Astrocyte (in vitro differentiated cells and primary cell): Measurements from ENCODE around the gene DCAF15. TPM values are rescaled to one million over a fixed set of nuclear protein-coding genes. Genes with fewer than 3 reads are reported as not detected.

ENCODE experiments used
- DNase-seq: peaks from one replicate; pipeline ENCODE4 v3.0.0-alpha.2; 2010; ENCODE audit warnings: low read depth
- FAIRE-seq: peaks from 2 replicates; lab custom pipeline; 2011; peaks lifted over from hg19 to GRCh38; lab: Jason Lieb, UNC
- H2AFZ ChIP-seq: 2 replicates; pipeline ENCODE4 v1.6.0; 2012; ENCODE audit warnings: low read depth, low read length, inconsistent platforms
- H3K27ac ChIP-seq: 2 replicates; pipeline ENCODE4 v1.5.1; 2011; ENCODE audit warnings: low read depth, low read length, inconsistent platforms
- H3K27me3 ChIP-seq: 2 replicates; pipeline ENCODE4 v1.6.0; 2011; ENCODE audit warnings: low read length, inconsistent platforms; ENCODE audit not compliant: insufficient read depth
- H3K36me3 ChIP-seq: 2 replicates; pipeline ENCODE4 v1.5.1; 2011; ENCODE audit warnings: low read length, inconsistent platforms; ENCODE audit not compliant: insufficient read depth
- H3K4me1 ChIP-seq: 2 replicates; pipeline ENCODE4 v1.5.1; 2011; ENCODE audit warnings: low read length, inconsistent platforms; ENCODE audit not compliant: insufficient read depth
- H3K4me2 ChIP-seq: 2 replicates; pipeline ENCODE4 v1.6.0; 2012; ENCODE audit warnings: low read length, inconsistent platforms
- H3K4me3 ChIP-seq: 2 replicates; pipeline ENCODE4 v1.5.1; 2011; ENCODE audit warnings: low read depth, mild to moderate bottlenecking, low read length, inconsistent platforms; ENCODE audit not compliant: insufficient read depth
- H3K79me2 ChIP-seq: 2 replicates; pipeline ENCODE4 v1.6.0; 2012; ENCODE audit warnings: mild to moderate bottlenecking, low read length, inconsistent platforms; ENCODE audit not compliant: insufficient read depth
- H3K9ac ChIP-seq: 2 replicates; pipeline ENCODE4 v1.6.0; 2012; ENCODE audit warnings: mild to moderate bottlenecking, low read length, inconsistent platforms
- H3K9me3 ChIP-seq: 2 replicates; pipeline ENCODE4 v1.5.1; 2012; ENCODE audit warnings: low read depth, mild to moderate bottlenecking, low read length, inconsistent platforms; ENCODE audit not compliant: insufficient read depth
- H4K20me1 ChIP-seq: 2 replicates; pipeline ENCODE4 v1.6.0; 2012; ENCODE audit warnings: low read length, inconsistent platforms; ENCODE audit not compliant: insufficient read depth
- H3K27ac Mint-ChIP-seq: one replicate; pipeline ENCODE4 v1.8.0; 2021; ENCODE audit warnings: mild to moderate bottlenecking, mixed read lengths; ENCODE audit not compliant: unreplicated experiment
- H3K27me3 Mint-ChIP-seq: one replicate; pipeline ENCODE4 v1.8.0; 2021; ENCODE audit warnings: low read depth, mixed read lengths; ENCODE audit not compliant: unreplicated experiment
- H3K36me3 Mint-ChIP-seq: one replicate; pipeline ENCODE4 v1.8.0; 2021; ENCODE audit warnings: low read depth, mixed read lengths; ENCODE audit not compliant: unreplicated experiment
- H3K4me1 Mint-ChIP-seq: one replicate; pipeline ENCODE4 v1.8.0; 2021; ENCODE audit warnings: low read depth, mixed read lengths; ENCODE audit not compliant: unreplicated experiment
- H3K4me3 Mint-ChIP-seq: one replicate; pipeline ENCODE4 v1.8.0; 2021; ENCODE audit warnings: mild to moderate bottlenecking, moderate library complexity, mixed read lengths; ENCODE audit not compliant: unreplicated experiment
- H3K9me3 Mint-ChIP-seq: one replicate; pipeline ENCODE4 v1.8.0; 2021; ENCODE audit warnings: mild to moderate bottlenecking, mixed read lengths; ENCODE audit not compliant: unreplicated experiment
- CTCF ChIP-seq: IDR thresholded peaks from 2 replicates; pipeline ENCODE4 v1.5.1; 2011; ENCODE audit warnings: low read depth, mild to moderate bottlenecking, inconsistent platforms, low read length, moderate library complexity; ENCODE audit not compliant: insufficient read depth
- EZH2 ChIP-seq: IDR thresholded peaks from 2 replicates; pipeline ENCODE4 v1.6.1; 2012; ENCODE audit warnings: mild to moderate bottlenecking, low read length, inconsistent platforms; ENCODE audit not compliant: insufficient read depth
- total RNA-seq: library from RNA; stranded (reverse); gene quantifications from 2 replicates; pipeline ENCODE4 v1.2.1, GENCODE V29; 2021

Gene DCAF15
- total RNA-seq, 1 donor from 2014 or later: 32.2 TPM

GRCh38 chr19:13937479-13938300 lies 14.6 kb upstream of the DCAF15 start:
- Mint-ChIP-seq H3K36me3 (no peaks in the 10 kb centered on the region), H3K27ac (no peak overlapping the region), H3K4me3 (no peak overlapping the region), H3K9me3 (peaks cover 4% of the 10 kb centered on the region), H3K27me3 (peaks cover 8% of the 10 kb centered on the region), H3K4me1 (peaks cover 2% of the 10 kb centered on the region)
- H3K9ac ChIP-seq: no peak overlapping the region
- peaks cover 9% of the 10 kb centered on the region for H3K4me1 ChIP-seq
- FAIRE-seq (no peak), DNase-seq (peak; percentile 37)
- H3K4me2 ChIP-seq: peak overlapping the region; percentile 79
- no peaks in the 10 kb centered on the region for H3K79me2 ChIP-seq
- peaks cover 8% of the 10 kb centered on the region for H3K27me3 ChIP-seq
- TF ChIP-seq EZH2 (no peak), CTCF (no peak)
- peaks cover 7% of the 10 kb centered on the region for H4K20me1 ChIP-seq
- H3K4me3 ChIP-seq: peak overlapping the region; percentile 29
- H2AFZ ChIP-seq: peak overlapping the region; percentile 36
- no peaks in the 10 kb centered on the region for H3K36me3 ChIP-seq
- no peaks in the 10 kb centered on the region for H3K9me3 ChIP-seq
- no peak overlapping the region for H3K27ac ChIP-seq

GRCh38 chr19:13938301-13939064 lies 13.8 kb upstream of the DCAF15 start, which contains the start of gene PODNL1:
Gene PODNL1, minus strand, starts transcription at chr19:13938417. Its CDS starts 236 bp downstream, at chr19:13938181.
- H4K20me1 ChIP-seq: peaks cover 7% of the 10 kb centered on the region
- H3K9me3 ChIP-seq: no peaks in the 10 kb centered on the region
- Mint-ChIP-seq H3K36me3 (no peaks in the 10 kb centered on the region), H3K27ac (no peak within 1 kb of the TSS), H3K27me3 (peaks cover 7% of the 10 kb centered on the region), H3K4me1 (peaks cover 2% of the 10 kb centered on the region), H3K4me3 (no peak within 1 kb of the TSS), H3K9me3 (peaks cover 4% of the 10 kb centered on the region)
- peak within 1 kb of the TSS; percentile 79 for H3K4me2 ChIP-seq
- TF ChIP-seq CTCF (no peak), EZH2 (no peak)
- peaks cover 9% of the 10 kb centered on the region for H3K4me1 ChIP-seq
- FAIRE-seq (no peak), DNase-seq (peak; percentile 78)
- H3K4me3 ChIP-seq: peak within 1 kb of the TSS; percentile 29
- no peak within 1 kb of the TSS for H3K9ac ChIP-seq
- no peak within 1 kb of the TSS for H3K27ac ChIP-seq
- H2AFZ ChIP-seq: peak within 1 kb of the TSS; percentile 36
- no peaks in the 10 kb centered on the region for H3K79me2 ChIP-seq
- peaks cover 8% of the 10 kb centered on the region for H3K27me3 ChIP-seq
- H3K36me3 ChIP-seq: no peaks in the 10 kb centered on the region
